PC-9 (cell line): Measurements from ENCODE around the gene ANXA7. TPM values are rescaled to one million over a fixed set of nuclear protein-coding genes. Genes with fewer than 3 reads are reported as not detected.

Experiments used
- BruUV-seq: library from RNA; stranded (reverse); fragments of 400-500 nt; replicated peaks from 2 replicates; lab custom pipeline; 2021; lab: Mats Ljungman, UMichigan
- CTCF ChIA-PET: fragments of 300-600 bp; sonication (Branson Sonifier 250); formaldehyde crosslinking; loops from one replicate; lab custom pipeline; 2022; ENCODE audit warnings: antibody characterized with exemption; lab: Charles Lee
- POLR2A ChIA-PET: fragments of 300-600 bp; sonication (Branson Sonifier 250); formaldehyde crosslinking; loops from one replicate; lab custom pipeline; 2022; ENCODE audit warnings: antibody characterized with exemption; ENCODE audit not compliant: unreplicated experiment; lab: Charles Lee
- DNase-seq, 2 experiments: peaks; one replicate each; pipeline versions ENCODE4 v3.0.0 to v3.0.0-alpha.2; 2015 to 2022; ENCODE audit warnings: mixed read lengths in 1 of 2
- H2AFZ ChIP-seq: fragments of 200-600 bp; sonication (generic); 2 replicates; pipeline ENCODE4 v1.8.1; 2017; ENCODE audit warnings: antibody characterized with exemption
- H3F3A ChIP-seq: fragments of 200-600 bp; sonication (generic); 2 replicates; pipeline ENCODE4 v1.8.1; 2017; ENCODE audit warnings: antibody characterized with exemption, mild to moderate bottlenecking, low read depth; ENCODE audit not compliant: insufficient read depth
- H3K27ac ChIP-seq: fragments of 200-600 bp; sonication (generic); 2 replicates; pipeline ENCODE4 v1.6.1; 2016; ENCODE audit warnings: mixed run types
- H3K27me3 ChIP-seq: fragments of 200-600 bp; sonication (generic); 2 replicates; pipeline ENCODE4 v1.6.1; 2016; ENCODE audit warnings: low read depth, mixed run types; ENCODE audit not compliant: insufficient read depth
- H3K36me3 ChIP-seq: fragments of 200-600 bp; sonication (generic); 2 replicates; pipeline ENCODE4 v1.6.1; 2016; ENCODE audit warnings: low read depth, mixed run types
- H3K4me1 ChIP-seq: fragments of 200-600 bp; sonication (generic); replicated peaks from 2 replicates; pipeline ENCODE4 v1.6.1; 2016; ENCODE audit warnings: mixed run types; ENCODE audit not compliant: insufficient read depth
- H3K4me2 ChIP-seq: fragments of 200-600 bp; sonication (generic); 2 replicates; pipeline ENCODE4 v1.6.1; 2017; ENCODE audit warnings: mixed run types
- H3K4me3 ChIP-seq: fragments of 200-600 bp; sonication (generic); 2 replicates; pipeline ENCODE4 v1.6.1; 2016; ENCODE audit warnings: mixed run types
- H3K79me2 ChIP-seq: fragments of 200-600 bp; sonication (generic); 2 replicates; pipeline ENCODE4 v1.6.1; 2017; ENCODE audit warnings: low read depth, mixed run types
- H3K9me2 ChIP-seq: fragments of 200-600 bp; sonication (generic); 2 replicates; pipeline ENCODE4 v1.8.1; 2017; ENCODE audit warnings: mild to moderate bottlenecking; ENCODE audit not compliant: insufficient read depth
- H3K9me3 ChIP-seq: fragments of 200-600 bp; sonication (generic); 2 replicates; pipeline ENCODE4 v1.8.1; 2016; ENCODE audit warnings: low read depth; ENCODE audit not compliant: insufficient read depth
- H4K20me1 ChIP-seq: fragments of 200-600 bp; sonication (generic); 2 replicates; pipeline ENCODE4 v1.8.1; 2017; ENCODE audit not compliant: insufficient read depth
- CTCF ChIP-seq: fragments of 200-600 bp; sonication (generic); conservative IDR thresholded peaks from 2 replicates; pipeline ENCODE4 v1.6.1; 2017; ENCODE audit warnings: mixed run types, antibody characterized with exemption, mild to moderate bottlenecking, moderate library complexity
- EZH2 ChIP-seq: fragments of 200-600 bp; sonication (generic); IDR thresholded peaks from 2 replicates; pipeline ENCODE4 v1.8.0; 2017; ENCODE audit warnings: antibody characterized with exemption, low read depth
- intact Hi-C: fragments of 100-400 bp; cut with micrococcal nuclease; formaldehyde crosslinking; loops from one replicate; pipeline ENCODE4 v1.10.0; 2022; ENCODE audit not compliant: unreplicated experiment
- total RNA-seq: library from RNA; stranded (reverse); gene quantifications from 2 replicates; pipeline ENCODE4 v1.2.3, GENCODE V29; 2021

Gene ANXA7
- total RNA-seq, 1 experiment from 2014 or later = 154 TPM

DNA sequence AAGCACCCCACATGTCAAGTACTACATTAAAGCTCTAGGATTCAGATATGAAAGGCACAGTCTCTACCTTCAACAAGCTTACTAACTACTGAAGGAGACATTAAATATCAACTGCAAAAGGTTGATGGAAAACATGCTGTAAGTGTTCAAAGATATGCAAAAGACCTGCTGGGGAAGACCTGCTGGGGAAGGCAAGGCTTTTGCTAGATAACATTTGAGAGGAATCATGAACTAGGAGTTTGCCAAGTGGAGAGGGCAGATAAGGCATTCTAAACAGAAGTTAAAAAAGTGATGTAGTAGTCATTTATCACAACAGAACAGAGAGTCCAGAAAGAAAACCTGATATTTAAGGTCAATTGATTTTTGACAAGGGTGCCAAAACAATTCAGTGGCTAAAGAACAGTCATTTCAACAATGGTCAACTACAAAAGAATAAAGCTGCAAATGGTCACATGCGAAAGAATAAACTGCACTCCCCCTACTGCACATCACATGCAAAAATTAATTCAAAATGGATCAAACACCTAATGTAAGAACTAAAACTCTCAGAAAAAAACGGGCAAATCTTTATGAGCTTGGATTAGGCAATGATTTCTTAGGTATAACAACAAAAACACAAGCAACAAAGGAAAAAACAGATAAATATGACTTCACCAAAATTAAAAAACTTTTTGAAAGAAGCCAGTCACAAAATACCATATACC, 42.5 kb upstream of the ANXA7 start:
- no TSS peak for BruUV-seq
- no peaks in the 10 kb centered on the region for H4K20me1 ChIP-seq
- H3K4me2 ChIP-seq = no peak overlapping the region
- no peak overlapping the region for H3K4me3 ChIP-seq
- TF ChIP-seq EZH2 (no peak), CTCF (no peak)
- H3K27me3 ChIP-seq = no peaks in the 10 kb centered on the region
- POLR2A ChIA-PET = interaction anchor here (0.6 kb wide), 1 partner anchor 274 kb away, joined by 4 read pairs; no protein-coding TSS in a partner anchor
- CTCF ChIA-PET = no interaction called here
- no peak for DNase-seq
- H3F3A ChIP-seq = no peaks in the 10 kb centered on the region
- no peaks in the 10 kb centered on the region for H3K36me3 ChIP-seq
- no peaks in the 10 kb centered on the region for H3K4me1 ChIP-seq
- H3K9me2 ChIP-seq = no peaks in the 10 kb centered on the region
- no peaks in the 10 kb centered on the region for H3K9me3 ChIP-seq
- no peak overlapping the region for H3K27ac ChIP-seq
- no peaks in the 10 kb centered on the region for H3K79me2 ChIP-seq
- intact Hi-C loops = no loop called here
- no peak overlapping the region for H2AFZ ChIP-seq

GRCh38 chr10:73449113-73449512, 35.3 kb upstream of the ANXA7 start:
- H2AFZ ChIP-seq = no peak overlapping the region
- ChIA-PET POLR2A (no interaction called here), CTCF (no interaction called here)
- H3K27ac ChIP-seq = no peak overlapping the region
- no peaks in the 10 kb centered on the region for H3K4me1 ChIP-seq
- H3K4me2 ChIP-seq = no peak overlapping the region
- no peaks in the 10 kb centered on the region for H3K79me2 ChIP-seq
- H3K36me3 ChIP-seq = no peaks in the 10 kb centered on the region
- no peaks in the 10 kb centered on the region for H3K9me3 ChIP-seq
- no TSS peak for BruUV-seq
- no peak overlapping the region for H3K4me3 ChIP-seq
- H3K9me2 ChIP-seq = no peaks in the 10 kb centered on the region
- DNase-seq = no peak
- no peaks in the 10 kb centered on the region for H3K27me3 ChIP-seq
- no peak for TF ChIP-seq EZH2
- no peak for TF ChIP-seq CTCF
- intact Hi-C loops = no loop called here
- H4K20me1 ChIP-seq = no peaks in the 10 kb centered on the region
- no peaks in the 10 kb centered on the region for H3F3A ChIP-seq

DNA sequence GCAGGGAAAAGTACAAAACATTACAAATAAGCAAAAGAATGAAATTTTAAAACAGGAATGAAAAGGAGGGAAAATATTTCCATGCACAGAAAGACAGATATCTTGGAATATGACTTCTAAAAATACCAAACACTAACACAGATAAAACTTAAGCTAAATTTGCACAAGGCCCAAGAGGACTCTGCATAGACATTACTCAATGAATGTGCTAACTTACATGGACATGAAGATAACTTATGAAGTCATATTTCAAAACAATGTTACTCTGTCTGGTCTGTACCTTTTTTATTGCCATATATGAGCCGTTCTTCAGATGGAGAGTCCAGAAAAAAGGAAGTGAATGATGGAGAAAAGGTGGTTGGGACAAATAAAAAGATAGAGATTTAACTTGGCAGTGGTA, 34.5 kb upstream of the ANXA7 start:
- H4K20me1 ChIP-seq = no peaks in the 10 kb centered on the region
- no peaks in the 10 kb centered on the region for H3K4me1 ChIP-seq
- ChIA-PET POLR2A (no interaction called here), CTCF (no interaction called here)
- H3K36me3 ChIP-seq = no peaks in the 10 kb centered on the region
- H3K9me3 ChIP-seq = no peaks in the 10 kb centered on the region
- no peaks in the 10 kb centered on the region for H3K9me2 ChIP-seq
- BruUV-seq = no TSS peak
- DNase-seq = no peak
- TF ChIP-seq EZH2 (no peak), CTCF (no peak)
- intact Hi-C loops = no loop called here
- H3K27me3 ChIP-seq = no peaks in the 10 kb centered on the region
- H3F3A ChIP-seq = no peaks in the 10 kb centered on the region
- no peak overlapping the region for H2AFZ ChIP-seq
- no peaks in the 10 kb centered on the region for H3K79me2 ChIP-seq
- no peak overlapping the region for H3K4me3 ChIP-seq
- H3K27ac ChIP-seq = no peak overlapping the region
- no peak overlapping the region for H3K4me2 ChIP-seq
